Uterus (tissue), 2 donors: Measurements from ENCODE around the gene NDUFV3.

Source experiments
- CTCF ChIP-seq, 4 experiments: fragments of 200-600 bp in 2 of 4; fragments of 450-650 bp in 2 of 4; sonication (generic) in 2 of 4; IDR thresholded peaks; one replicate each; pipeline ENCODE4 v1.5.1; 2016 to 2019; ENCODE audit warnings: antibody characterized with exemption in 4 of 4, mild to moderate bottlenecking in 2 of 4, moderate library complexity in 1 of 4
- POLR2A ChIP-seq, 2 donors: fragments of 450-650 bp; IDR thresholded peaks; one replicate each; pipeline ENCODE4 v1.6.1; 2016; ENCODE audit warnings: antibody characterized with exemption in 2 of 2, mild to moderate bottlenecking in 1 of 2, moderate library complexity in 1 of 2

GRCh38 chr21:42863504-42863870 is 29.6 kb upstream of the NDUFV3 start:
- TF ChIP-seq CTCF (IDR thresholded peaks at IDR 0.05) (no peak), POLR2A (IDR thresholded peaks at IDR 0.05) (no peak)
